Smooth muscle cell (in vitro differentiated cells): ENCODE results near the gene IPCEF1. TPM values are rescaled to one million over a fixed set of nuclear protein-coding genes. Genes with fewer than 3 reads are reported as not detected.

Source experiments
- DNase-seq: peaks from one replicate; lab custom pipeline; 2025; ENCODE audit not compliant: unreplicated experiment; lab: John Stamatoyannopoulos, UW
- H2AFZ ChIP-seq: fragments of 200-600 bp; sonication (generic); 2 replicates; pipeline ENCODE4 v1.6.0; 2016; ENCODE audit warnings: antibody characterized with exemption, low read depth, mild to moderate bottlenecking
- H3F3A ChIP-seq: fragments of 200-600 bp; sonication (generic); 2 replicates; pipeline ENCODE4 v1.6.0; 2017; ENCODE audit warnings: antibody characterized with exemption, low read depth
- H3K27ac ChIP-seq: fragments of 200-600 bp; sonication (generic); 2 replicates; pipeline ENCODE4 v1.5.1; 2016; ENCODE audit warnings: low read depth, mild to moderate bottlenecking
- H3K27me3 ChIP-seq: fragments of 200-600 bp; sonication (generic); 2 replicates; pipeline ENCODE4 v1.6.1; 2016; ENCODE audit warnings: low read depth, mild to moderate bottlenecking
- H3K36me3 ChIP-seq: fragments of 200-600 bp; sonication (generic); 2 replicates; pipeline ENCODE4 v1.5.1; 2016; ENCODE audit warnings: low read depth
- H3K4me1 ChIP-seq: fragments of 200-600 bp; sonication (generic); 2 replicates; pipeline ENCODE4 v1.5.1; 2016; ENCODE audit warnings: low read depth
- H3K4me2 ChIP-seq: fragments of 200-600 bp; sonication (generic); 2 replicates; pipeline ENCODE4 v1.6.0; 2016; ENCODE audit warnings: mild to moderate bottlenecking
- H3K4me3 ChIP-seq: fragments of 200-600 bp; sonication (generic); 2 replicates; pipeline ENCODE4 v1.5.1; 2016; ENCODE audit warnings: mild to moderate bottlenecking
- H3K79me2 ChIP-seq: fragments of 200-600 bp; sonication (generic); 2 replicates; pipeline ENCODE4 v1.6.0; 2016; ENCODE audit warnings: low read depth, mild to moderate bottlenecking
- H3K9ac ChIP-seq: fragments of 200-600 bp; sonication (generic); 2 replicates; pipeline ENCODE4 v1.6.0; 2016; ENCODE audit warnings: low read depth
- H3K9me3 ChIP-seq: fragments of 200-600 bp; sonication (generic); replicated peaks from 2 replicates; pipeline ENCODE4 v1.5.1; 2016; ENCODE audit warnings: low read depth
- H4K20me1 ChIP-seq: fragments of 200-600 bp; sonication (generic); 2 replicates; pipeline ENCODE4 v1.6.0; 2016; ENCODE audit warnings: low read depth
- WGBS: methylation state at CpG from one replicate; pipeline ENCODE4 v1.1.7; 2016; ENCODE audit warnings: low lambda C conversion rate; 5-methylcytosine and 5-hydroxymethylcytosine counted together
- polyA plus RNA-seq: library from polyadenylated mRNA; unstranded; fragments of >200 nt; fragmentation: Nextera tagmentation; extraction: Ambion mirVana; gene quantifications from 2 replicates; pipeline ENCODE4 v1.2.1, GENCODE V29; 2016
- total RNA-seq: library from RNA; depleted of rRNA; stranded (reverse); fragments of >200 nt; gene quantifications from 2 replicates; pipeline ENCODE4 v1.2.3, GENCODE V29; 2014
- TF ChIP-seq, protein P1 (sequence below): fragments of 200-600 bp; sonication (generic); IDR thresholded peaks from 2 replicates; pipeline ENCODE4 v1.5.1; 2017; ENCODE audit warnings: borderline replicate concordance, mild to moderate bottlenecking, antibody characterized with exemption; ENCODE audit not compliant: insufficient read depth, poor library complexity, severe bottlenecking

The IPCEF1 gene
- total and polyA plus RNA-seq, 2 experiments from 2014 or later = 0.04 TPM; not detected in 1

DNA sequence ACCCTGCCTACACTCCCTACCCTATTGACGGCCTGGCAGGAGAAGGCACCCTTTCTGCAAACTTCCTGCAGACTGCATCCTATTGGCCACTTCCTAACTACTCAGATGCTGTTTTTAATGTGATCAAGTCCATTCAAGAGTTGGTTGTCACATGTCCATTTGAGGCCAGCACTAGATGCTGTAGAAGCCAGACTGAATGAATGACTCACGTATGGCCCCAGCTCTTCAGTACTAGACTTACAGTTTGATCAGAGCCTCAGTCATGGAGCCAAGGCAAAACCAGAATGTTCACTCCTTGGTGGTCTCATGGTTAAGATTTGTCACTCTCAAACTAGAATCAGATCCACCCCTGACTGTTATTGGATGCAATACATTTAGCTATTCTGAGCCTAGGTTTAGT lies 215.9 kb downstream of the IPCEF1 start:
- Histone ChIP-seq H3K4me1 (no peaks in the 10 kb centered on the region), H3K27me3 (no peaks in the 10 kb centered on the region), H3K9ac (no peak overlapping the region), H3K4me2 (no peak overlapping the region), H3K4me3 (no peak overlapping the region), H3K36me3 (no peaks in the 10 kb centered on the region), H2AFZ (no peak overlapping the region), H3F3A (no peaks in the 10 kb centered on the region), H3K27ac (no peak overlapping the region), H3K79me2 (no peaks in the 10 kb centered on the region), H3K9me3 (no peaks in the 10 kb centered on the region), H4K20me1 (no peaks in the 10 kb centered on the region)
- TF ChIP-seq, protein P1, sequence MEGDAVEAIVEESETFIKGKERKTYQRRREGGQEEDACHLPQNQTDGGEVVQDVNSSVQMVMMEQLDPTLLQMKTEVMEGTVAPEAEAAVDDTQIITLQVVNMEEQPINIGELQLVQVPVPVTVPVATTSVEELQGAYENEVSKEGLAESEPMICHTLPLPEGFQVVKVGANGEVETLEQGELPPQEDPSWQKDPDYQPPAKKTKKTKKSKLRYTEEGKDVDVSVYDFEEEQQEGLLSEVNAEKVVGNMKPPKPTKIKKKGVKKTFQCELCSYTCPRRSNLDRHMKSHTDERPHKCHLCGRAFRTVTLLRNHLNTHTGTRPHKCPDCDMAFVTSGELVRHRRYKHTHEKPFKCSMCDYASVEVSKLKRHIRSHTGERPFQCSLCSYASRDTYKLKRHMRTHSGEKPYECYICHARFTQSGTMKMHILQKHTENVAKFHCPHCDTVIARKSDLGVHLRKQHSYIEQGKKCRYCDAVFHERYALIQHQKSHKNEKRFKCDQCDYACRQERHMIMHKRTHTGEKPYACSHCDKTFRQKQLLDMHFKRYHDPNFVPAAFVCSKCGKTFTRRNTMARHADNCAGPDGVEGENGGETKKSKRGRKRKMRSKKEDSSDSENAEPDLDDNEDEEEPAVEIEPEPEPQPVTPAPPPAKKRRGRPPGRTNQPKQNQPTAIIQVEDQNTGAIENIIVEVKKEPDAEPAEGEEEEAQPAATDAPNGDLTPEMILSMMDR = no peak
- 70% methylated on average over 2 of the region's 2 CpGs for WGBS
- no peak for DNase-seq

DNA sequence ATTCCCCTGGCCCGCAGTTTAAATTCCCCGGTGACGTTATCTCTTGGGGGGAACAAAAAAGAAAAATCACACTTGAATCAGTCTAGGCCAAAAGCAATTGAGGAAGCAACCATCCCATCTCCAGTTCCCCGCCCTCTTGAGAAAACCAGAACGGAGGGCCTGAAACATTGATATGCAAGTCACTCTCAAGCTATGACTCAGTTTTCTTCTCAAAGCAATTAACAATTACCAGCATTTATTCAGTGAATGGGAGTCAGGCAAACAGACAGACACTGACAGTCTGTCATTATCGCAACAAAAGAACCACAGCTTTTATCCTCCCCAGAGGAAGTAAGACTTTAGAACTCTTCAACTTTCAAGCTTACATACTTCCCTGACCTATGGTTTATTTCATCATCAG lies 216.7 kb downstream of the IPCEF1 start:
- Histone ChIP-seq H3K27ac (no peak overlapping the region), H3K27me3 (no peaks in the 10 kb centered on the region), H3F3A (no peaks in the 10 kb centered on the region)

DNA sequence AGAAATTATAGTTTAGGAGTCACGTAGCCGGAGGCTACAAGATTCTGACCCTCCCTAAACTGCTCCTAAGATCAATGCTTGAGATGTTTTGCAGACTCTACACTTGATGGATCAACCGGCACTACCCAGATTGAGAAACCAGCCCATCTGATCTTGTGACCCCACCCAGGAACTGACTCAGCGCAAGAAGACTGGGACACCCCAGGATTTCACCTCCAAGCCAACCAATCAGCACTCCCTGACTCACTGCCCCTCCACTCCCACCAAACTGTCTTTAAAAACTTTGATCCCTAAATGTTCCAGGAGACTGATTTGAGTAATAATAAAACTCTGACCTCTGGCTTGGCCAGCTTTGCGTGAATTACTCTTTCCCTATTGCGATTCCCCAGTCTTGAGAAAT lies 217.8 kb downstream of the IPCEF1 start:
- Histone ChIP-seq H3K79me2 (no peaks in the 10 kb centered on the region), H4K20me1 (no peaks in the 10 kb centered on the region), H3K9me3 (no peaks in the 10 kb centered on the region), H2AFZ (no peak overlapping the region), H3K4me1 (no peaks in the 10 kb centered on the region), H3F3A (no peaks in the 10 kb centered on the region), H3K36me3 (no peaks in the 10 kb centered on the region), H3K4me2 (no peak overlapping the region), H3K27me3 (no peaks in the 10 kb centered on the region), H3K9ac (no peak overlapping the region), H3K27ac (no peak overlapping the region), H3K4me3 (no peak overlapping the region)
- no peak for DNase-seq
- TF ChIP-seq, protein P1 = no peak
- WGBS = 91% methylated on average over 6 of the region's 6 CpGs

More for the DNA sequence above, 216.7 kb downstream of the IPCEF1 start:
- 73% methylated on average over 6 of the region's 6 CpGs for WGBS
- no peak for DNase-seq
- no peaks in the 10 kb centered on the region for H3K4me1 ChIP-seq
- H3K79me2 ChIP-seq = no peaks in the 10 kb centered on the region
- H3K9ac ChIP-seq = no peak overlapping the region
- H3K36me3 ChIP-seq = no peaks in the 10 kb centered on the region
- H3K4me2 ChIP-seq = no peak overlapping the region
- TF ChIP-seq, protein P1 = no peak
- H2AFZ ChIP-seq = no peak overlapping the region
- no peak overlapping the region for H3K4me3 ChIP-seq
- H3K9me3 ChIP-seq = no peaks in the 10 kb centered on the region
- H4K20me1 ChIP-seq = no peaks in the 10 kb centered on the region

DNA sequence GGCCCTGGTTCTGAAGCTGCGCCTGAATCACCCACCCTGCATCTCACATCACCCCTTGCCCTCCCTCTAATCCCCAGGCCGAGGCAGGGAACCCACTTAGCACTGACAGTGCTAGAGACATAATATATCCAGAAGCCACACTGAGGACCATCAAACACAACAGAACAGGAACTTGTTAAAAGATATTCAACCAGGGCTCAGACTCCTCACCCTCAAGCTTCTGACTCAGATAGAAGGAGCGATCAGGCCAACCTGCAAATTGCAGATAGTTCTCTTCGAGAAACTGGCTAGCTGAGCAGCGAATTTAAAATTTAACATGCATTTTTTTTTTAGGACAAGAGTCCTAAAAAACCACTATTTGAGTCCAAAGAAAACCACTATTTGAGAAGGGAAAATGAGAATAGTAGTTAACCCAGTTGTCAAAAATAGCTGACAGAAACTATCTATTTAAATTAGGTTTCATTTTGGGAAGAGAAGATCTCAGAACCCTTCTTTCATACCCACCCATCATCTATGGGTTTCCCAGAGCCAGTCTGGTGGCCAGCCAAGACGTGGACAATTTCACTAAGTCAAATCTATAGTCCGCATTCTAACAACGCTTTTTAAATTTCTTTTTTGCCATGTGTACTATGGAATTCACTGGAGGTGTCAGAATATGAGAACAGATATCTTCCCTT lies 222.0 kb downstream of the IPCEF1 start:
- no peak overlapping the region for H3K4me2 ChIP-seq
- no peaks in the 10 kb centered on the region for H3K36me3 ChIP-seq
- H3K4me1 ChIP-seq = no peaks in the 10 kb centered on the region
- no peaks in the 10 kb centered on the region for H3K9me3 ChIP-seq
- no peak overlapping the region for H2AFZ ChIP-seq
- H3K4me3 ChIP-seq = no peak overlapping the region
- no peaks in the 10 kb centered on the region for H3K79me2 ChIP-seq
- TF ChIP-seq, protein P1 = no peak
- H4K20me1 ChIP-seq = no peaks in the 10 kb centered on the region
- no peak overlapping the region for H3K9ac ChIP-seq
- H3K27me3 ChIP-seq = no peaks in the 10 kb centered on the region
- DNase-seq = no peak
- no peaks in the 10 kb centered on the region for H3F3A ChIP-seq
- WGBS = 92% methylated on average over 8 of the region's 8 CpGs
- no peak overlapping the region for H3K27ac ChIP-seq
